Measurements from ENCODE around the gene RAB21. TPM values are rescaled to one million over a fixed set of nuclear protein-coding genes. Genes with fewer than 3 reads are reported as not detected.

Gene RAB21
- total RNA-seq: 37.5 and 42.2 TPM in 2 replicates

GRCh38 chr12:71754461-71755145, at the start of gene RAB21:
TSS of gene RAB21 (plus strand) at chr12:71754863. CDS start at chr12:71755130, 267 bp downstream.

Other genes with a start within 250 kb of the RAB21 start
- gene ZFC3H1, start 91.0 kb upstream of the RAB21 start, total RNA-seq: 33.7 and 35.9 TPM in 2 replicates
- gene THAP2, start 90.6 kb upstream of the RAB21 start, total RNA-seq: 3.6 and 4.0 TPM in 2 replicates
- gene TMEM19, start 68.8 kb upstream of the RAB21 start, total RNA-seq: 27.0 and 44.0 TPM in 2 replicates
- gene TBC1D15, start 84.9 kb downstream of the RAB21 start, total RNA-seq: 32.4 and 44.1 TPM in 2 replicates
- not detected in 2 replicates for gene TPH2, start 184.0 kb downstream of the RAB21 start, total RNA-seq